GM12878 (cell line): Measurements from ENCODE around the gene C1QTNF12. TPM values are rescaled to one million over a fixed set of nuclear protein-coding genes. Genes with fewer than 3 reads are reported as not detected.

ENCODE experiments used
- ATAC-seq: fragments of 200-7000 bp; cut with Tn5 transposase; 3 replicates; pipeline ENCODE4 v1.9.1; 2020; ENCODE audit warnings: mild to moderate bottlenecking, moderate library complexity
- BruUV-seq: library from RNA; stranded (reverse); fragments of 400-500 nt; replicated peaks from 2 replicates; lab custom pipeline; 2021; lab: Mats Ljungman, UMichigan
- CTCF ChIA-PET: fragments of 300-600 bp; sonication (Branson Sonifier 250); formaldehyde crosslinking; extraction: SDS; loops from one replicate; lab custom pipeline; 2021; ENCODE audit warnings: inconsistent platforms; lab: Yijun Ruan, JAX
- POLR2A ChIA-PET: fragments of 350-600 bp; formaldehyde crosslinking; extraction: SDS; loops from one replicate; lab custom pipeline; 2021; ENCODE audit warnings: inconsistent platforms; lab: Charles Lee
- RAD21 ChIA-PET: fragments of 300-600 bp; sonication (Branson Sonifier 250); formaldehyde crosslinking; loops from one replicate; lab custom pipeline; 2023; ENCODE audit warnings: antibody characterized with exemption; ENCODE audit not compliant: unreplicated experiment; lab: Charles Lee
- SMC1A ChIA-PET: fragments of 300-600 bp; sonication (Branson Sonifier 250); formaldehyde crosslinking; loops from one replicate; lab custom pipeline; 2023; ENCODE audit not compliant: unreplicated experiment, uncharacterized antibody; lab: Charles Lee
- DNase-seq: peaks from one replicate; pipeline ENCODE4 v3.0.0-alpha.2; 2011; ENCODE audit warnings: low read depth, low spot score
- FAIRE-seq: peaks from 3 replicates; lab custom pipeline; 2011; peaks lifted over from hg19 to GRCh38; lab: Jason Lieb, UNC
- H2AFZ ChIP-seq: 2 replicates; pipeline ENCODE4 v1.6.0; 2011; ENCODE audit warnings: low read depth, low read length, control low read depth; ENCODE audit not compliant: control insufficient read depth
- H3K27ac ChIP-seq: 2 replicates; pipeline ENCODE4 v1.5.1; 2011; ENCODE audit warnings: control low read depth; ENCODE audit not compliant: control insufficient read depth, insufficient read depth
- H3K27me3 ChIP-seq, 2 experiments: replicated peaks in 1 of 2; 2 replicates each; pipeline versions ENCODE4 v1.6.0 to v1.6.1; 2011; ENCODE audit warnings: low read length in 1 of 2; ENCODE audit not compliant: control insufficient read depth in 2 of 2, insufficient read depth in 2 of 2
- H3K36me3 ChIP-seq, 2 experiments: 2 replicates each; pipeline ENCODE4 v1.5.1; 2011; ENCODE audit warnings: low read length in 1 of 2; ENCODE audit not compliant: control insufficient read depth in 2 of 2, insufficient read depth in 2 of 2
- H3K4me1 ChIP-seq: 2 replicates; pipeline ENCODE4 v1.6.1; 2011; ENCODE audit warnings: mild to moderate bottlenecking, low read length, moderate library complexity, mixed read lengths; ENCODE audit not compliant: control insufficient read depth, insufficient read depth
- H3K4me2 ChIP-seq: 2 replicates; pipeline ENCODE4 v1.6.0; 2011; ENCODE audit warnings: control low read depth; ENCODE audit not compliant: control insufficient read depth, insufficient read depth
- H3K4me3 ChIP-seq: fragments of 200-600 bp; sonication (generic); 2 replicates; pipeline ENCODE4 v1.5.1; 2016
- H3K79me2 ChIP-seq: 2 replicates; pipeline ENCODE4 v1.6.0; 2011; ENCODE audit warnings: low read length; ENCODE audit not compliant: control insufficient read depth, insufficient read depth
- H3K9ac ChIP-seq: 2 replicates; pipeline ENCODE4 v1.8.0; 2011; ENCODE audit warnings: low read length, control low read depth, mixed read lengths; ENCODE audit not compliant: control insufficient read depth, insufficient read depth
- H3K9me3 ChIP-seq: replicated peaks from 3 replicates; pipeline ENCODE4 v1.5.1; 2011; ENCODE audit warnings: mild to moderate bottlenecking, low read length; ENCODE audit not compliant: control insufficient read depth, insufficient read depth
- H4K20me1 ChIP-seq: 2 replicates; pipeline ENCODE4 v1.6.0; 2011; ENCODE audit not compliant: control insufficient read depth, insufficient read depth
- FOS ChIP-seq: IDR thresholded peaks from 3 replicates; pipeline ENCODE4 v1.6.1; 2011; ENCODE audit warnings: borderline replicate concordance; ENCODE audit not compliant: insufficient read length; ENCODE audit errors: extremely low read depth
- PML ChIP-seq: IDR thresholded peaks from 2 replicates; pipeline ENCODE4 v1.6.1; 2012; ENCODE audit warnings: low read length, inconsistent platforms
- TCF7 ChIP-seq: IDR thresholded peaks from 2 replicates; pipeline ENCODE4 v1.6.1; 2014; ENCODE audit warnings: antibody characterized with exemption, borderline replicate concordance
- ZBTB4 ChIP-seq: fragments of 450-650 bp; formaldehyde crosslinking; IDR thresholded peaks from 2 replicates; pipeline ENCODE4 v1.4.0; 2022; ENCODE audit warnings: mild to moderate bottlenecking, moderate library complexity
- ZZZ3 ChIP-seq: IDR thresholded peaks from 2 replicates; pipeline ENCODE4 v1.6.1; 2011; ENCODE audit warnings: low read depth; ENCODE audit not compliant: control insufficient read depth, insufficient read length
- WGBS: methylation state at CpG from one replicate; pipeline ENCODE4 v1.1.6; 2016; ENCODE audit warnings: low lambda C conversion rate; ENCODE audit not compliant: insufficient replicate concordance, insufficient coverage; ENCODE audit errors: missing lambda C conversion rate; 5-methylcytosine and 5-hydroxymethylcytosine counted together
- in situ Hi-C: fragments of 300-500 bp; cut with MboI; formaldehyde crosslinking; loops from 9 replicates; pipeline ENCODE4 v1.14.3; 2018; ENCODE audit warnings: mixed read lengths
- intact Hi-C: fragments of 100-400 bp; cut with micrococcal nuclease; formaldehyde crosslinking; loops from one replicate; pipeline ENCODE4 v1.14.2; 2022; ENCODE audit not compliant: unreplicated experiment
- polyA plus RNA-seq, 11 experiments: library from polyadenylated mRNA; depleted of rRNA in 4 of 11; unstranded in 6 of 11; stranded (reverse) in 5 of 11; fragments of >200 nt; fragmentation: Nextera tagmentation in 4 of 11; fragmentation: Illumina TruSeq in 1 of 11; extraction: Ambion mirVana in 4 of 11; extraction: Trizol in 1 of 11; gene quantifications; 1 replicate in 1 of 11; 2 replicates in 10 of 11; pipeline versions ENCODE4 v1.2.1 to v1.2.3, GENCODE V29; 2011 to 2016; ENCODE audit warnings: inconsistent platforms in 2 of 11, missing spikeins in 2 of 11, low read depth in 1 of 11
- total RNA-seq, 4 experiments: library from RNA; depleted of rRNA in 3 of 4; stranded (reverse); fragments of >200 nt in 3 of 4; fragmentation: Illumina TruSeq in 1 of 4; extraction: Trizol in 1 of 4; gene quantifications; 2 replicates each; pipeline versions ENCODE4 v1.2.1 to v1.2.3, GENCODE V29; 2013 to 2021

C1QTNF12 gene
- total and polyA plus RNA-seq, 10 of the 15 experiments (the other 5 are each of a cell fraction or from before 2014, with no cell fraction given) = 0.17 to 1.0 (median 0.31) TPM; not detected in 5

- H3K27ac ChIP-seq = no peak overlapping the region
- H3K79me2 ChIP-seq = no peaks in the 10 kb centered on the region
- no peak overlapping the region for H2AFZ ChIP-seq
- ATAC-seq (no peak), FAIRE-seq (no peak), DNase-seq (no peak)
- H3K4me3 ChIP-seq = no peak overlapping the region
- H3K27me3 ChIP-seq = peaks cover 0 to 8% of the 10 kb centered on the region in 2 experiments; a peak in 1 of 4 replicates
- peaks cover 56% of the 10 kb centered on the region for H3K4me1 ChIP-seq
- intact Hi-C loops (no loop called here), in situ Hi-C loops (no loop called here)
- 74% methylated on average over 28 of the region's 31 CpGs for WGBS
- ChIA-PET SMC1A (no interaction called here), POLR2A (interaction anchor here (2.6 kb wide), 1 partner anchor 21 kb away, joined by 8 read pairs; the partner anchor contains the start of genes B3GALT6 and SDF4), RAD21 (interaction anchor here (1.0 kb wide), 2 partner anchors 23 to 39 kb away, joined by 3 read pairs; no protein-coding TSS in a partner anchor), CTCF (no interaction called here)
- no TSS peak for BruUV-seq
- no peaks in the 10 kb centered on the region for H3K9me3 ChIP-seq
- H3K4me2 ChIP-seq = no peak overlapping the region
- H3K9ac ChIP-seq = no peak overlapping the region
- H4K20me1 ChIP-seq = no peaks in the 10 kb centered on the region
- TF ChIP-seq ZBTB4 (CRISPR knock-in tag) (no peak), TCF7 (no peak), PML (no peak), ZZZ3 (no peak), FOS (no peak)
- H3K36me3 ChIP-seq = peaks cover 0 to 1% of the 10 kb centered on the region in 2 experiments; a peak in 2 of 4 replicates
Measured at GRCh38 chr1:1210726-1211540, 35.6 kb downstream of the C1QTNF12 start.
